GM18870 (cell line): ENCODE data around the gene C6orf47.

Source experiments
- ATAC-seq: cut with Tn5 transposase; IDR thresholded peaks from one replicate; pipeline ENCODE4 v1.9.1; 2021; ENCODE audit warnings: moderate library complexity; ENCODE audit not compliant: unreplicated experiment

C6orf47 gene

DNA sequence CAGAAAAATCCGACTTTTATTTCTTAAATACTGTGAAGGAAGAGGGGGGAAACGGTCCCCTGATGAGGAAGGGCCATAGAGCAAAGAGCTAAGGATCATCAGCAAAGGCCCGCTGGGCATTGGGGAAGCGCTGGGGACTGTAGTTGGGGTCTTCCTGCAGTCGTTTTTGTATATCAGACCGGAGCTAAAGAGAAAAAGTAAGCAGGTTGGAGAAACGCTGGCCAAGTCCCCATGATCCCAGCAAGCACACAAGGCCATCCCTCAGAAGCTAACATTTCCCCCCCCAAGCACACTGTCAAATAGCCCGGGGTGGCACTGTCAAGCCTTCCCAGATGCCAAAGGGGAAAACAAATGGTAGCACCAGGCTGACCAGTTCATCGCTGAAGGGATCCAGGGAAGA, 21.5 kb downstream of the C6orf47 start:
- ATAC-seq = no peak

DNA sequence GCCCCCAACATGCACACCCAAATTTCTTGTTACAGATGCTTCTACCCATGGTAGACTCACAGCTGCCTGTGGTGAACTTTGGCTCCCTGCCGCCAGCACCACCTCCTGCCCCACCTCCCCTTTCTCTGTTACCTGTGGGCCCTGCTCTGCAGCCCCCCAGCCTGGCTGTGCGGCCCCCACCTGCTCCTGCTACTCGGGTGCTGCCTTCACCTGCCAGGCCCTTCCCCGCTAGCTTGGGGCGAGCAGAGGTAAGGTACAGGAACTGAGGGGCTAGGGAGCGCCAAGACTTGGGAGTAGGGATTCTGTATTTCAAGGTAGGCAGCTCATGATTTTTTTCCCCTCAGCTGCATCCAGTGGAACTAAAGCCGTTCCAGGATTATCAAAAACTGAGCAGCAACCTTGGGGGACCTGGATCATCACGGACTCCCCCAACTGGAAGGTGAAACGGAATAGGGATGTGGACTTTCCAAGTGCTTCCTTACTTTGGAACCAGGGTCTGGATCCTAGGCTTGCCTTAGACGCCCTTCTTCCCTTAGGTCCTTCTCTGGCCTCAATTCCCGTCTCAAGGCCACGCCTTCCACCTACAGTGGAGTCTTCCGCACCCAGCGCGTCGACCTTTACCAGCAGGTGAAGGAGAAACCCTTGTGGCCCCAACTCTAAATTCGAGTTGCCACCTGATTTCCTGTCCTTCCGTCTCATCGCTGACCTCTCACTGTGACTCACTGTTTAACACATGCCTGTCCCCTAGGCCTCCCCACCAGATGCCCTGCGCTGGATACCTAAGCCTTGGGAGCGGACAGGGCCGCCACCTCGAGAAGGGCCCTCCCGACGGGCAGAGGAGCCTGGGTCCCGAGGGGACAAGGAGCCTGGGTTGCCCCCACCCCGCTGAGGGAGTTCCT, 23.6 kb downstream of the C6orf47 start:
- no peak for ATAC-seq

DNA sequence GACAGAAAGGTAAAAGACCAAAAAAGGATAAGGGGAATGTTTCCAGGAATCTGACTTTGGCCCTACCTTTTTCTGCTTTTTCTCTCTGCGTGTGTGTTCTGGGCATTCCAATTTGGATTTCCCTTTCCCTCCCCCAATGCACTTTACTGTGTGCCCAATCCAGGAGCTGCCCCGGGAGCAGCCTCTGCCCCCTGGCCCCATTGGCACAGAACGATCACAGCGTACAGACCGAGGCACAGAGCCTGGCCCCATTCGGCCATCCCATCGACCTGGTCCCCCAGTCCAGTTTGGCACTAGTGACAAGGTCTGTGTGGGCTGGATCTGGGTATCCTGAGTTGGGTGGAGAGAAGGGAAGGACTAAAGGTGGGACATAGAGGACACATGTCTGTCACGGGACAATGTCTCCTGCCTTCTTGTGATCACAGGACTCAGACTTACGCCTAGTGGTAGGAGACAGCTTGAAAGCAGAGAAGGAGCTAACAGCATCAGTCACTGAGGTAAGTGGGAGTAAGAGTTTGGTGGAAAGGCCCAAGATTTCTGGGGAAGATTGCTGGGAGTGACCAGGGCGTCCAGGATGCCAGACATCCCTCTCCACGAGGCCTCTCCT, 25.5 kb downstream of the C6orf47 start:
- no peak for ATAC-seq

DNA sequence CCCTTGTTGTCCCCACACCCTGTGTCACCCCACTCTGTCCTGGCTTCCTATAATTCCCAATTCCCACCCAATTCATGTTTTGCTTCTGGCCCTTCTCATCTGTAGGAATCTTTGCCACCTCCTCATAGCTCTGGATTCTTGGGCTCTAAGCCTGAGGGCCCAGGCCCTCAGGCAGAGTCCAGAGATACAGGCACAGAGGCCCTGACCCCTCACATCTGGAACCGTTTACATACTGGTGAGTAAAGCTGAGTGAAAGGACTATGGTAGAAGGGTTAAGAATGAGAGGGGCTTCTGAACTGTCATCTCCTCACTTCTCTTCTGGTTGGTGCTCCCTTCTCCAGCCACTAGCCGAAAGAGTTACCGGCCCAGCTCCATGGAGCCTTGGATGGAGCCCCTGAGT, 26.4 kb downstream of the C6orf47 start:
- no peak for ATAC-seq

DNA sequence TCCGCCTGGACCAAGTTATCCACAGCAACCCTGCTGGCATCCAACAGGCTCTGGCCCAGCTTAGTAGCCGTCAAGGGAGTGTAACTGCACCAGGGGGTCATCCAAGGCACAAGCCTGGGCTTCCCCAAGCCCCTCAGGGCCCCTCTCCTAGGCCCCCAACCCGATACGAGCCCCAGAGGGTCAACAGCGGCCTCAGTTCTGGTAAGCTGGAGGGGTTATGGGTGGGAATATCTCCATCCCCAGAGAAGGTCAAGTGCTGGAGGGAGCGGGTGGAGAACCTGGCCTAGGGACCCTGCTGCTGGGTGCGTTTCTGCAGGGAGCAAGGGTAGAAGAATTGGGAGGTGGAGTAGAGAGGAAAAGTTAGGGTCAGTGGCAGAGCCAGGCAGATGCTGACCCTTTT, 27.1 kb downstream of the C6orf47 start:
- no peak for ATAC-seq

DNA sequence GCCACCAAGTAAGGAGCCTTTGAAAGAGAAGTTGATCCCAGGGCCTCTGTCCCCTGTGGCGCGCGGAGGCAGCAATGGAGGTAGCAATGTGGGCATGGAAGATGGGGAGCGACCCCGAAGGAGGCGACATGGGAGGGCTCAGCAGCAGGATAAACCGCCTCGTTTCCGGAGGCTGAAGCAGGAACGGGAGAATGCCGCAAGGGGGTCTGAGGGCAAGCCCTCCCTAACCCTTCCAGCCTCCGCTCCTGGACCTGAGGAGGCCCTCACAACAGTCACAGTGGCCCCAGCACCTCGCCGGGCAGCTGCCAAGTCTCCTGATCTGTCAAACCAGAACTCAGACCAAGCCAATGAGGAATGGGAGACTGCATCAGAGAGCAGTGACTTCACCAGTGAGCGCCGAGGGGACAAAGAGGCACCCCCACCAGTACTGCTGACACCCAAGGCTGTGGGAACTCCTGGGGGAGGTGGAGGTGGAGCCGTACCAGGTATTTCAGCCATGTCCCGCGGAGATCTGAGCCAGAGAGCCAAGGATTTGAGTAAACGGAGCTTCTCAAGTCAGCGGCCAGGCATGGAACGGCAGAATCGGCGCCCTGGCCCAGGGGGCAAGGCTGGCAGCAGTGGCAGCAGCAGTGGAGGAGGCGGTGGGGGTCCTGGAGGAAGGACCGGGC, 28.2 kb downstream of the C6orf47 start:
- no peak for ATAC-seq

DNA sequence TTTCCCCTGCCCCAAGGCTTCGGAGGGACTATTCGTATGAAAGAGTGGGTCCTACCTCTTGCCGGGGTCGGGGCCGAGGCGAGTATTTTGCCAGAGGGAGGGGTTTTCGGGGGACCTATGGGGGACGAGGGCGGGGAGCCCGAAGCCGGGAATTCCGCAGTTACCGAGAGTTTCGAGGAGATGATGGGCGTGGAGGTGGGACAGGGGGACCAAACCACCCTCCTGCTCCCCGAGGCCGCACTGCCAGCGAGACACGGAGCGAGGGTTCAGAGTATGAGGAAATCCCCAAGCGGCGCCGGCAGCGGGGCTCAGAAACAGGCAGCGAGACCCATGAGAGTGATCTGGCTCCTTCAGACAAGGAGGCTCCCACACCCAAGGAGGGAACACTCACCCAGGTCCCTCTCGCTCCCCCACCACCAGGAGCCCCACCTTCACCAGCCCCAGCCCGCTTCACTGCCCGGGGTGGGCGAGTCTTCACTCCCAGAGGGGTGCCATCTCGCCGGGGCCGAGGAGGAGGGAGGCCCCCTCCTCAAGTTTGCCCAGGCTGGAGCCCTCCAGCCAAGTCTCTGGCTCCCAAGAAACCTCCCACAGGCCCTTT, 28.8 kb downstream of the C6orf47 start:
- no peak for ATAC-seq

DNA sequence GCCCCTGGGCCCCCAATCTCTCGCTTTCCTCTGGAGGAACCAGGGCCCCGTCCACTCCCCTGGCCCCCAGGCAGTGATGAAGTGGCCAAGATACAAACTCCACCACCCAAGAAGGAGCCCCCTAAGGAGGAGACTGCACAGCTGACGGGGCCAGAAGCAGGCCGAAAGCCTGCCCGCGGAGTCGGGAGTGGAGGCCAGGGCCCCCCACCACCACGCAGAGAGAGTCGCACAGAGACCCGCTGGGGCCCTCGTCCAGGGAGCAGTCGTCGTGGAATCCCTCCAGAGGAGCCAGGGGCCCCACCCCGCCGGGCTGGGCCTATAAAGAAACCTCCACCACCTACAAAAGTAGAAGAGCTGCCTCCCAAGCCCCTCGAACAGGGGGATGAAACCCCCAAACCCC, 29.4 kb downstream of the C6orf47 start:
- no peak for ATAC-seq

DNA sequence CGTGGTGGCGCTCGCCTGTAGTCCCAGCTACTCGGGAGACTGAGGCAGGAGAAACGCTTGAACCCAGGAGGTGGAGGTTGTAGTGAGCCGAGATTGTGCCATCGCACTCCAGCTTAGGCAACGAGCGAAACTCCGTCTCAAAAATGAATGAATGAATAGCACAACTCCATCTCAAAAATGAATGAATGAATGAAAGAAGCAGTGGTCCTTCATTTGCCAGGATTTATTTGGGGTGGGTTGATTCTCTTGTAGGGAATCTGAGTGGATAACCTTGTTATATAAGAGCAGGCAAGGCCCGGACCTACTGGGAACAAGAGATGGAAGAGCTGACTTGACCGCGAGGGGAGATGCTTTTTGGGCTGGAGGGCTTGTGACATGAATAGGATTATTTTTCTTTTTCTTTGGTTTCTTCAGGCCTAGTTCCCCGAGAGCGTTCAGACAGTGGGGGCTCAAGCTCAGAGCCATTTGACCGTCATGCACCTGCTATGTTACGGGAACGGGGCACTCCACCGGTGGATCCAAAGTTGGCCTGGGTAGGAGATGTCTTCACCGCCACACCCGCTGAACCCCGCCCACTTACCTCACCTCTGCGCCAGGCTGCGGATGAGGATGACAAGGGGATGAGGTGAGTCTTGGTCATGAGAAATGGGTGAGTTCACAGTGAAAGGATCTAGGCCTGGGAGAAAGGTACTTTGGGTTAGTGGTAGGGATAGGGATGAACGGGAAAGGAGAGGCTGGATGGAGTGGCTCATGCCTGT, 30.2 kb downstream of the C6orf47 start:
- no peak for ATAC-seq

DNA sequence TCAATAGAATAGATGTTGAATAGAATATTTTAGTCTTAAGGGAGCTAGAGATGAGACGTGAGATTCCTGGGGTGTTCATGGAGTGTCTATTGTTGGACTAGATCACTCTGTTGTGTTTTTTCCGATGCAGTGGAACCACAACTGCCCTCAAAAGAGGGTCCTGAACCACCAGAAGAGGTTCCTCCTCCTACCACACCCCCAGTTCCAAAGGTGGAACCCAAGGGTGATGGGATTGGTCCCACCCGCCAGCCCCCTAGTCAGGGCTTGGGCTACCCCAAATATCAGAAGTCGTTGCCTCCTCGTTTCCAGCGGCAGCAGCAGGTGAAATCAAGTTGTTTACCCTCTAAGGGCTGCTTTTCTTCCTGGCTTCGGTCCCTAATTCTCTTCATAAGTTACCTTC, 31.6 kb downstream of the C6orf47 start:
- no peak for ATAC-seq

DNA sequence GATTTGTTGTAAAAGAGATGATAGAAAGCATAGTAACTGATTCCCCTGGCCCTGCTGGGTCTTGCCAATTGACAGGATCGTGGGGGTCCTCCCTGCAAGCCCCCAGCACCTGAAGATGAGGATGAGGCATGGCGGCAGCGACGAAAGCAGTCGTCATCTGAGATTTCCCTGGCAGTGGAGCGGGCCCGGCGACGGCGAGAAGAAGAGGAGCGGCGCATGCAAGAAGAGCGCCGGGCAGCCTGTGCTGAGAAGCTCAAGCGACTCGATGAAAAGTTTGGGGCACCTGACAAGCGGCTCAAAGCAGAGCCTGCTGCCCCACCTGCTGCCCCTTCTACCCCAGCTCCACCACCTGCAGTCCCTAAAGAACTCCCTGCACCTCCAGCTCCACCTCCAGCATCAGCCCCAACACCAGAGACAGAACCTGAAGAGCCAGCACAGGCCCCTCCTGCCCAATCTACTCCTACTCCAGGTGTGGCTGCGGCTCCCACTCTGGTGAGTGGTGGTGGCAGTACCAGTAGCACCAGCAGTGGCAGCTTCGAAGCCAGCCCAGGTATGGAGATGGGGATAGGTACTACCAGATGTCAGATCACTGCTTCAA, 32.8 kb downstream of the C6orf47 start:
- no peak for ATAC-seq

DNA sequence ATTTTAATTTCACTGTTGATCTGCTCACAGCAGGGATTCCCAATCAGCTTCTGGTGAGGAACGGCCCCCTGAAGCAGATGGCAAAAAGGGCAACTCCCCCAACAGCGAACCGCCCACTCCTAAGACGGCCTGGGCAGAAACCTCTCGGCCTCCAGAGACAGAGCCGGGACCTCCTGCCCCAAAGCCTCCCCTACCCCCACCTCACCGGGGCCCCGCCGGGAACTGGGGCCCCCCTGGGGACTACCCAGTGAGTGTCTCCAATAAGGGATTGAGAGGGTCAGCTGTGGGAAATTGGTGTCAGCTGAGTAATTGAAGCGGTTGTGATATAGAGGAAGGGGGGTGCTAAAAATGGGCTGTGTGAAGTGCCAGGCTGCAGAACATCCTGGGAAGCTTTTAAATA, 33.6 kb downstream of the C6orf47 start:
- no peak for ATAC-seq

DNA sequence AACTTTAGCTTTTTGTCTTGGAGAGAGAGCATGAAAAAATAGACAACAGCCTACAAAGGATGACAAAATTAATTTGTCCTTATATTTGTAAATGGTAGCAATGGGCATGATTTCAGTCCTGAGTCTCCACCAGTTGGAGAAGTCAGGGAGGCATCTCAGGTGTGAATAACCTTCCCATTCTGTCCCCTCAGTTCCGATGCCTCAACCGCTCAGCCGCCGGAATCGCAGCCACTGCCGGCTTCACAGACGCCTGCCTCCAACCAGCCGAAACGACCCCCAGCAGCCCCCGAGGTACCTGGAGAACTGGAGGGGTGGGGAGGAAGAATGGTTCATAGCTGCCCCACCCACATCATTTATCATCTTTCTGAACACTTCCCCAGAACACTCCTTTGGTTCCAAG, 36.5 kb downstream of the C6orf47 start:
- ATAC-seq = no peak

DNA sequence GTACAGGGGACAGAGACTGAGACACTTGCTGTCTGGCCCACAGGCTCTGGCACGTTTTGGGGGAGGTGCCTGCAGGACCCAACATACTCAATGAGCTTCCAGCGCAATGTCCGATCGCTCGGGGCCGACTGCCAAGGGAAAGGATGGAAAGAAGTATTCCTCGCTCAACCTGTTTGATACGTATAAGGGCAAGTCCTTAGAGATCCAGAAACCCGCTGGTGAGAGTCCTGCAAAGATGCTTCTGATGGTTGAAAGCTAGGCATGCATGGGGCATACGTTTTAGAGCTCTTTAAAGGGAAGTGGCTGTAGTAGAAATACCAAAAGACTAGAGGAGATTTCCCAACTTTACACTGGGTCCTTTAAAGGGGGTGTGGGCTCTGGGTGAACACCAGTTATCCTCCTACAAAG, 37.9 kb downstream of the C6orf47 start:
- no peak for ATAC-seq

DNA sequence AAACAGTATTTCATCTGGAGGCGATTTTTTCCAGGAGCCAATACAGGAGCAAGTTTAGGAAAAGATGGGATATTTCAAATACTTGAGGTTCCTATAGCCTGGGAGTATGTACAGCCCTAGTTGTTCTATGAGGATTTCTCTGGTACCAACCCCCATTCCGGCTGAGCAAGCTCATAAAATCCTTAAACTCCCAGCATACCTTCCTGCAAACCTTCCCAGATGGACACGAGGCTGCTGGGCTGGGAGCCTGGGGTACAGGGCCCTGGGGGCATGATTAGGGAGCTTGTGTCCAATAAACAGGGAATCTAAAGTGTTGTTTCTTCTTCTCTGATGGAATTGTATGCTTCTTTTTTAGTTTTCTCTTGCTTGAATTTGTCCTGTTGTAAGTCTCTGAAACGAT, 38.6 kb downstream of the C6orf47 start:
- no peak for ATAC-seq

DNA sequence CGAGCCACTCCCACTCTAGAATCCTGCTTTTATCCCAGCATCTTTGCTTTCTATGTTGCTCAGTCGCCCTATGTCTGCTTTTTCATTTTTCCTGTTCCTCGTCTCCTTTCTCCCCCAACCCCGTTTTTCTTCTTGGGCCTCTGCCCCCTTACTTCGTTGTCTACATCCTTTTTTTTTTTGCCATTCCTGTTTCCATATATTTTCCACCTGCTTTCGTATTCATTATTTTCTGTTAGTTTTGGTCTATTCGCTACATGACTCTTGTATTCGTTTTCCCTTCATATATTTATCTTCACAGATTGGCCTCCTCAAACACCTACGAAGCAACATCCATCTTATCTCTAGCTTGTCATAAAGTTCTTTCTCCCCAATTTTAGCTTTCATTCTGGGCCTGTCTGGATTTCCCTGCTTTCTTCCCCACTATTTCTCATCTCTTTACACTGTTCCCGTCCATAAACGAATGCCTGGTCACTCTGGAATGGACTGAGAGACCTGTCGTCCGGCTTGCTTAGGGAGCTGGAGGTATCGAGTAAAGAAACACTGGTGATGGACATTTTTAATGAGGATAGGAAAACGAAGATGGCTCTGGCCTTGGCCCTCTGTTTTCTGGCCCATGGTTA, 39.1 kb downstream of the C6orf47 start:
- ATAC-seq = no peak

DNA sequence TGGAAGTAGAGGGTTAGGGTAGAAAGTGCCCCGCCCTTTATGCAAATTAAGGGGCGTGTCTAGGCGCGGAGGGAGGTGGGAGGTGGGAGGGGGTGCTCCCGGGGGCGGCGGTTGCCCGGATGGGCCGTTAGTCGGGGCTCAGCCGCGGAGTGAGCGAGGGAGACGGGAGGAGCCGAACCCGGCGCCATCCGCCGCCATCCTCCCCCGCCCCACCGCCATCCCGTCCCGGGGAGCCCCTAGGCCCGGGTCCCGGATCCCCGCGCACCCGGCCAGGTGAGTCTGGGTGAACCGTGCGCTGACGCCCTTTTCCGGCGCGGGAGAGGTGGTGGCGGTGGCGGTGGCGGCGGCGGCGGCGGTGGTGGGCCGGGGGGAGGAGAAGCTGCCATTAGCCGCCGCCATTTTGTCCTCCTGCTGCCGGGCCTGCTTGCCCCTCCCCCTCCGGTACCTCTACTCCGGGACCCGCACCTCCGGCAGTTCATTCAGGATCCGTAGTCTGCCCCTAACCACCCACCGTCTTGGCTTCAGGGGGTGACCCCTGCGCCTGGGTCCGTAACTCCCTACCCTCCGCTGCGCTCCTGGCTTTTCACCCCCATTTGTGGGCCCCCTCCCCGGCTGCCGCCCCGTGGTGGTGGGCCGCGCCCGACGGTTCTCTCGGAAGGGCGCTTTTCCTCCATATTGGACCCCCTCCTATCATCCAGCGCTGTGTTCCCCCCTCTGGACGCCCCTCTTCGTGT, 39.8 kb downstream of the C6orf47 start, which contains the start of gene PRRC2A:
Gene PRRC2A (plus strand): TSS at position 130 of the 734 bp plus-strand sequence. CDS start 2,075 bp downstream, outside the sequence.
- peak; percentile 17 for ATAC-seq

DNA sequence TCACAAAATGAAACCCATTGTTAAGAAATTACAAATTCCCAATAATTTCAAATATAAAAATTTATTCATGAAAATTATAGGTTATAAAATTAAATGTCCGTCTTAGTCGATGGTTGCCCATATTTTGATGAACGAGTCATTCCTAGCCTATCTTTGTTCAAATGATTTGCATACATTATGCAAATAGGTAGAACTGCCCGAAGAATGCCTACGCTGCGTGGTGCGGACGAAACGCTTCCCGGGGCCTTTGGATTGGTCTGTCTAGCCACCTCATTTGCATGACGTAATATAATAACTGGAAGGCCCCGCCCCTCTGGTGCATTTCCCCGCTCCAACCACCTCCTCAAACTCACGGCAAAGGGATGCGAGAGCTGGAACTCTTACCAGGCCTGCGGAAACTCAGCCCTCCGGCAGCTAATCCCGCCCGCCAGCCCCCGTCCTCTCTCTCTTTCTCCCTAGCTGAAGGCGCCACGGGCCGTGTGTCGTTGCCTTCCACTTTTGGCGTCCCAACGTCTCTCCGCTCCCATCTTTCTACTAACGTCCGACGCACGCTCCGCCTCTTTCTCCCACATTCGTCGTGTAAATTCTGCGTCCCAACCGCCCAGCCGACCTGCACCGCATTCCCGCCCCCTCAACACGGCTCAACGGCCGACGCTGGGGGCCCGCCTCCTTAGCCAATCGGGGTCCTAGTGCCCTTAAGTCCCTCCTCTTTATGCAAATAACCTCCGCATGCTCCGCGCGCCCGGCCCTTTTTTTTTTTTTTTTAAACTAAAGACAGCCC, 40.6 kb downstream of the C6orf47 start:
- peak; percentile 84 for ATAC-seq
